Osteocyte (in vitro differentiated cells): Measurements from ENCODE around the gene CCDC124. TPM values are rescaled to one million over a fixed set of nuclear protein-coding genes. Genes with fewer than 3 reads are reported as not detected.
"Not testable (repeated sequence)": the region's sequence is repeated elsewhere in the genome, so short reads cannot be mapped to it uniquely, and the experiment has no call there.

Source experiments
- DNase-seq: peaks from one replicate; pipeline ENCODE4 v3.0.0; 2021; ENCODE audit warnings: mixed read lengths; ENCODE audit not compliant: unreplicated experiment; ENCODE audit errors: extremely low spot score
- H3K27ac Mint-ChIP-seq: one replicate; pipeline ENCODE4 v1.8.0; 2021; ENCODE audit warnings: mild to moderate bottlenecking, mixed read lengths; ENCODE audit not compliant: unreplicated experiment
- H3K27me3 Mint-ChIP-seq: one replicate; pipeline ENCODE4 v1.8.0; 2021; ENCODE audit warnings: mixed read lengths; ENCODE audit not compliant: unreplicated experiment
- H3K36me3 Mint-ChIP-seq: one replicate; pipeline ENCODE4 v1.8.0; 2021; ENCODE audit warnings: mixed read lengths; ENCODE audit not compliant: unreplicated experiment
- H3K4me1 Mint-ChIP-seq: one replicate; pipeline ENCODE4 v1.8.0; 2021; ENCODE audit warnings: mixed read lengths; ENCODE audit not compliant: unreplicated experiment
- H3K4me3 Mint-ChIP-seq: one replicate; pipeline ENCODE4 v1.8.0; 2021; ENCODE audit warnings: mild to moderate bottlenecking, moderate library complexity, mixed read lengths; ENCODE audit not compliant: unreplicated experiment
- H3K9me3 Mint-ChIP-seq: one replicate; pipeline ENCODE4 v1.8.0; 2021; ENCODE audit warnings: mixed read lengths; ENCODE audit not compliant: unreplicated experiment
- total RNA-seq: library from RNA; stranded (reverse); gene quantifications from 2 replicates; pipeline ENCODE4 v1.2.1, GENCODE V29; 2021
- TF ChIP-seq, protein P1 (sequence below): fragments of 200-600 bp; sonication (generic); IDR thresholded peaks from 2 replicates; pipeline ENCODE4 v1.5.0; 2021; ENCODE audit warnings: antibody characterized with exemption, mild to moderate bottlenecking, moderate library complexity

Gene CCDC124
- total RNA-seq, 1 donor from 2014 or later = 81.9 TPM

DNA sequence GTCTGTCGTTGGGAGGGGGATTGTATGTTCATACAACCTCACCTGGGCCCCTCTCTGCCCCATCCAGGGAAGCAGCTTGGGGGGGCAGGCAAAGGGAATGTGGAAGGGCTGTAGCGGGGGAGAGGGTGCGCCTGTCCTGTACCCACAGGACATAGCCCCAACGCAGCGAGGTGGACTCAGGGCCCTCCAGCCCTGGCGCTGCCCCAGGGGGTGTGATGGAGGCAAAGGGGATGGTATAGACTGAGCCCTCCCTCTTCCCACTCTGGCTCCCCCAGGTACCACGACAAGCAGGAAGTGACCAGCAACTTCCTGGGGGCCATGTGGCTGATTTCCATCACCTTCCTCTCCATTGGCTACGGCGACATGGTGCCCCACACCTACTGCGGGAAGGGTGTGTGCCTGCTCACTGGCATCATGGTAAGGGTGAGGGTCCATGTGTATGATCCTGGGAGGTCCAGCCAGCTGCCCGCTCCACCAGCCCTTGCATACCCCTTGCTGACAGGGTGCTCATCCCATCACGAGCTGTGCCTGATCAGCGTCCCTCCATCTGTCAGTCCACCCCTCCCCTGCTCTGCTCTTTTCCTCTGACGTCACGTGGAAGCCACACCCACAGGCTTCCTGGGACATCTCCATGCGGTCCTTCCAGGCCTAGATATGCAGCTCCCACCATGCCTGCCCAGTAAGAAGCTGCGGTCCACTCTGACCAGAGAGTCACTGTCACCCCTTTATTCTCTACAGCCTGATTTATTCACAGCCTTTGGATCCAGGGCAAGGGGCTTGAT, 52.4 kb downstream of the CCDC124 start:
- Mint-ChIP-seq H3K4me1 (no peaks in the 10 kb centered on the region), H3K27ac (no peak overlapping the region), H3K27me3 (peaks cover 5% of the 10 kb centered on the region), H3K36me3 (no peaks in the 10 kb centered on the region), H3K9me3 (no peaks in the 10 kb centered on the region), H3K4me3 (no peak overlapping the region)
- DNase-seq = no peak
- TF ChIP-seq, protein P1, sequence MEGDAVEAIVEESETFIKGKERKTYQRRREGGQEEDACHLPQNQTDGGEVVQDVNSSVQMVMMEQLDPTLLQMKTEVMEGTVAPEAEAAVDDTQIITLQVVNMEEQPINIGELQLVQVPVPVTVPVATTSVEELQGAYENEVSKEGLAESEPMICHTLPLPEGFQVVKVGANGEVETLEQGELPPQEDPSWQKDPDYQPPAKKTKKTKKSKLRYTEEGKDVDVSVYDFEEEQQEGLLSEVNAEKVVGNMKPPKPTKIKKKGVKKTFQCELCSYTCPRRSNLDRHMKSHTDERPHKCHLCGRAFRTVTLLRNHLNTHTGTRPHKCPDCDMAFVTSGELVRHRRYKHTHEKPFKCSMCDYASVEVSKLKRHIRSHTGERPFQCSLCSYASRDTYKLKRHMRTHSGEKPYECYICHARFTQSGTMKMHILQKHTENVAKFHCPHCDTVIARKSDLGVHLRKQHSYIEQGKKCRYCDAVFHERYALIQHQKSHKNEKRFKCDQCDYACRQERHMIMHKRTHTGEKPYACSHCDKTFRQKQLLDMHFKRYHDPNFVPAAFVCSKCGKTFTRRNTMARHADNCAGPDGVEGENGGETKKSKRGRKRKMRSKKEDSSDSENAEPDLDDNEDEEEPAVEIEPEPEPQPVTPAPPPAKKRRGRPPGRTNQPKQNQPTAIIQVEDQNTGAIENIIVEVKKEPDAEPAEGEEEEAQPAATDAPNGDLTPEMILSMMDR = no peak

DNA sequence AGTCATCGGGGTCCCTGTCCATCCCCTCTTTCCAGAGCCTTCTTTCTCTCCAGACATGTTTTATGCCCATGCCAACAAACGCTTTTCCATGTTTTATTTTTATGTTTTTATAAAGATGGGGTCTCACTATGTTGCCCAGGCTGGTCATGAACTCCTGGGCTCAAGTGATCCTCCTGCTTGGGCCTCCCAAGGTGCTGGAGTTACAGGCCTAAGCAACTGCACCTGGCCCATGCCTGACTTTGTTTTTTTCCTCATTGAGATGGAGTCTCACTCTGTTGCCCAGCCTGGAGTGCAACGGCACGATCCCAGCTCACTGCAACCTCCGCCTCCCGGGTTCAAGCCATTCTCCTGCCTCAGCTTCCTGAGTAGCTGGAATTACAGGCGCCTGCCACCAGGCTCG, 53.8 kb downstream of the CCDC124 start:
- DNase-seq, H3K27ac Mint-ChIP-seq, H3K36me3 Mint-ChIP-seq, H3K27me3 Mint-ChIP-seq, H3K9me3 Mint-ChIP-seq, H3K4me3 Mint-ChIP-seq, H3K4me1 Mint-ChIP-seq: not testable (repeated sequence)

DNA sequence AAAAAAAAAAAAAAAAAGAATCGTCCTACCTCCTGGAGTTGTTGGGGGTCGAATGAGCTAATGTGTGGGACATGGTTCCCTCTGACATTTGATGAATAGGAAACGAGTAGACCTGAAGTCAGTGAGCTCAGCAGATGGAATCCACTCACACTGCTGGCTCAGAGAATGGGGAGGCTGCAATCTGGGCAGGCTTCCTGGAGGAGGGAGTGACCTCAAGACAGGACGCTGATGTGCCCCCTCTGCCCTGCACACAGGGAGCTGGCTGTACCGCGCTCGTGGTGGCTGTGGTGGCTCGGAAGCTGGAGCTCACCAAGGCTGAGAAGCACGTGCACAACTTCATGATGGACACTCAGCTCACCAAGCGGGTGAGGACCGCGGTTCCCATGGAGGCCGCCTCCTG, 55.3 kb downstream of the CCDC124 start:
- Mint-ChIP-seq H3K4me3 (no peak overlapping the region), H3K4me1 (no peaks in the 10 kb centered on the region), H3K9me3 (no peaks in the 10 kb centered on the region), H3K27ac (no peak overlapping the region), H3K27me3 (no peaks in the 10 kb centered on the region), H3K36me3 (no peaks in the 10 kb centered on the region)
- TF ChIP-seq, protein P1 = no peak
- no peak for DNase-seq

DNA sequence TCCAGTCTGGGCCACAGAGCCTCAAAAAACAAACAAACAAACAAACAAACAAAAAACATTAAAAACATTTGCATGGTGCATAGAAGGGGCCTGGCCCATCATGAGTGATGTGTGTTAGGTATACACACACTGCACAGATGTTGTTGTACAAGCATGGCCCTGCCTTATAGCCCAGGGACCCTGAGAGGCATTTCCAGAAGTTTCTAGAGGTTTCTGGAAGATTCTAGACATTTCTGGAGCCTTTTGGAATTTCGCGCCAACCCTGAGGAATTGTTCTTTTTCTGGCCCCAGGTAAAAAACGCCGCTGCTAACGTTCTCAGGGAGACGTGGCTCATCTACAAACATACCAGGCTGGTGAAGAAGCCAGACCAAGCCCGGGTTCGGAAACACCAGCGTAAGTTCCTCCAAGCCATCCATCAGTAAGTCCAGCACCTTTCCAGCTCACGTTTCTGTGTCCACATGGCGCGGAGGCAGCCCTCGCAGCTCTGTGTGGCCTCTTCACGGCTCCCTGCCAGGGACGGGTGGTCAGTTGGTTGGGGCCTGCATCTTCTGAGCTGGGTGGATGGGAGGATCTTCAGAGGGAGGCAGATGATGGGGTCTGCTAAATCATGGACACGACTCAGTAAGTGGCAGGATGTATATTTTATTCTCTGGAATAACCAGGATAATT, 56.7 kb downstream of the CCDC124 start:
- Mint-ChIP-seq H3K27me3 (peaks cover 1% of the 10 kb centered on the region), H3K4me1 (no peaks in the 10 kb centered on the region), H3K27ac (no peak overlapping the region), H3K9me3 (no peaks in the 10 kb centered on the region), H3K36me3 (no peaks in the 10 kb centered on the region), H3K4me3 (no peak overlapping the region)
- DNase-seq = no peak
- TF ChIP-seq, protein P1 = no peak

DNA sequence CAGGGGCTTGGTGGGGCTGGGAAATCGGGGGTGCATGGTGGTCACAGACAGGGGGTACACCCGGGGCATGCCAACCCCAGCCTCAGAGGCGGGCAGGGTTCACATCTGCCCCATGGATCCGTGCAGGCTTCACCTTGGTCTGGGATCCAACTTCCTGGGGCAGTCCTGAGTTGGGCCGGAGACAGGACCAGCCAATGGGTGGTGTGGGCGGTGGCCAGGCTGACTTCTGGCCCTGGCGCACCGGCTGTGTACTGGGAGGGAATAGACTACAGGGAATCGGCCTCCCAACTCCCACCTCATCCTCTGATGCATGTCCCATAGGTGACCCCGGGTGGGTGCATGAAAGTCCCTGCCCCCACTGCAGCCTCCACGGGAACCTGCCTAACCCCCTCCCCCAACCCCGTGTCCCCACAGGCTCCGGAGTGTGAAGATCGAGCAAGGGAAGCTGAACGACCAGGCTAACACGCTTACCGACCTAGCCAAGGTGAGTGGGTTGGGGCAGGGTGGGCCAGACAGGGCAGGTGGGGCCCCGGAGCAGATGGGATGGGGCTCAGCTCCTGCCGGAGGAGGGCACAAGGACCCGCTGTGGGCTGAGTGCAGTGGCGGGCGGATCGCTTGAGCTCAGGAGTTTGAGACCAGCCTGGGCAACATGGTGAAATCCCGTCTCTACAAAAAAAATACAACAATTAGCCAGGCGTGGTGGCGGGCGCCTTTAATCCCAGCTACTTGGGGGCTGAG, 60.4 kb downstream of the CCDC124 start:
- Mint-ChIP-seq H3K9me3 (no peaks in the 10 kb centered on the region), H3K4me3 (no peak overlapping the region), H3K4me1 (no peaks in the 10 kb centered on the region), H3K36me3 (no peaks in the 10 kb centered on the region), H3K27me3 (peaks cover 9% of the 10 kb centered on the region), H3K27ac (no peak overlapping the region)
- DNase-seq = no peak
- TF ChIP-seq, protein P1 = no peak

Other genes with a start within 250 kb of the CCDC124 start
- gene UNC13A, start 244.7 kb upstream of the CCDC124 start, total RNA-seq = 1.3 and 1.6 TPM in 2 replicates
- 56.5 and 63.1 TPM in 2 replicates for gene MAP1S, start 213.5 kb upstream of the CCDC124 start, total RNA-seq
- gene FCHO1, start 181.5 kb upstream of the CCDC124 start, total RNA-seq = 0.56 and 1.0 TPM in 2 replicates
- not detected in 2 replicates for gene B3GNT3, start 137.9 kb upstream of the CCDC124 start, total RNA-seq
- not detected in 2 replicates for gene INSL3, start 111.5 kb upstream of the CCDC124 start, total RNA-seq
- gene JAK3, start 85.0 kb upstream of the CCDC124 start, total RNA-seq = 1.6 and 1.8 TPM in 2 replicates
- 1,671 and 1,710 TPM in 2 replicates for gene RPL18A, start 73.1 kb upstream of the CCDC124 start, total RNA-seq
- gene SLC5A5, start 61.1 kb upstream of the CCDC124 start, total RNA-seq = not detected in 2 replicates
- not detected in 2 replicates for gene KCNN1, start 34.1 kb downstream of the CCDC124 start, total RNA-seq
- 15.4 and 19.8 TPM in 2 replicates for gene ARRDC2, start 75.2 kb downstream of the CCDC124 start, total RNA-seq
- 0.50 and 0.51 TPM in 2 replicates for gene IL12RB1, start 153.9 kb downstream of the CCDC124 start, total RNA-seq
- 7.6 and 8.0 TPM in 2 replicates for gene MAST3, start 164.8 kb downstream of the CCDC124 start, total RNA-seq
- gene PIK3R2, start 220.1 kb downstream of the CCDC124 start, total RNA-seq = 67.2 and 68.1 TPM in 2 replicates
- gene IFI30, start 240.8 kb downstream of the CCDC124 start, total RNA-seq = not detected in 2 replicates